ENCODE data around the gene ERVK3-1.
"Not testable (repeated sequence)": the region's sequence is repeated elsewhere in the genome, so short reads cannot be mapped to it uniquely, and the experiment has no call there.

The ERVK3-1 gene

GRCh38 chr19:58300620-58301019 is 4.6 kb upstream of the ERVK3-1 start:
- CTCF ChIA-PET: no interaction called here
- no peak overlapping the region for H3K27ac ChIP-seq
- TF ChIP-seq CTCF (conservative IDR thresholded peaks at IDR 0.05; ENCODE audit: low read depth): no peak
- no peak for DNase-seq (ENCODE audit: low spot score)
- POLR2A ChIA-PET (ENCODE audit: low non-redundant PET): no interaction called here

GRCh38 chr19:58304255-58304654 is 922 bp upstream of the ERVK3-1 start:
- POLR2A ChIA-PET (ENCODE audit: low non-redundant PET): no interaction called here
- no peak for DNase-seq (ENCODE audit: low spot score)
- no peak for TF ChIP-seq CTCF (conservative IDR thresholded peaks at IDR 0.05; ENCODE audit: low read depth)
- no peak overlapping the region for H3K27ac ChIP-seq
- CTCF ChIA-PET: no interaction called here

- H3K27ac ChIP-seq: peak overlapping the region; percentile 73
- POLR2A ChIA-PET (ENCODE audit: low non-redundant PET): no interaction called here
- no peak for DNase-seq (ENCODE audit: low spot score)
- CTCF ChIA-PET: no interaction called here
- no peak for TF ChIP-seq CTCF (conservative IDR thresholded peaks at IDR 0.05; ENCODE audit: low read depth)
Observed at GRCh38 chr19:58304748-58305064, 471 bp upstream of the ERVK3-1 start.

- ChIA-PET CTCF (no interaction called here), POLR2A (ENCODE audit: low non-redundant PET) (interaction anchor here (0.6 kb wide), 1 partner anchor 15 kb away, joined by 3 read pairs; no protein-coding TSS in a partner anchor)
- H3K27ac ChIP-seq: peak overlapping the region; percentile 73
- no peak for DNase-seq (ENCODE audit: low spot score)
- TF ChIP-seq CTCF (conservative IDR thresholded peaks at IDR 0.05; ENCODE audit: low read depth): no peak
Observed at GRCh38 chr19:58305932-58306323, 751 bp downstream of the ERVK3-1 start.

- H3K27ac ChIP-seq: no peak overlapping the region
- ChIA-PET CTCF (no interaction called here), POLR2A (ENCODE audit: low non-redundant PET) (no interaction called here)
- TF ChIP-seq CTCF (conservative IDR thresholded peaks at IDR 0.05; ENCODE audit: low read depth): no peak
- no peak for DNase-seq (ENCODE audit: low spot score)
Observed at GRCh38 chr19:58307736-58308135, 2.6 kb downstream of the ERVK3-1 start.

GRCh38 chr19:58310685-58311084 is 5.5 kb downstream of the ERVK3-1 start:
- peak; percentile 26; the same call in 1 of the 2 replicates for TF ChIP-seq CTCF (conservative IDR thresholded peaks at IDR 0.05; ENCODE audit: low read depth)
- DNase-seq (ENCODE audit: low spot score); POLR2A ChIA-PET (ENCODE audit: low non-redundant PET); H3K27ac ChIP-seq: not testable (repeated sequence)
- CTCF ChIA-PET: interaction anchor here (0.6 kb wide), 1 partner anchor 82 kb away, joined by 3 read pairs; the partner anchor contains the start of gene ZNF544

GRCh38 chr19:58311345-58311865 is 6.2 kb downstream of the ERVK3-1 start:
- POLR2A ChIA-PET (ENCODE audit: low non-redundant PET): no interaction called here
- DNase-seq (ENCODE audit: low spot score): no peak
- CTCF ChIA-PET: interaction anchor here (0.6 kb wide), 2 partner anchors 83 to 125 kb away, joined by 3 to 4 read pairs; partner anchors contain the start of gene ZNF544
- no peak for TF ChIP-seq CTCF (conservative IDR thresholded peaks at IDR 0.05; ENCODE audit: low read depth)
- no peak overlapping the region for H3K27ac ChIP-seq
